CD4-positive, alpha-beta T cell treated with Interleukin-6 at 100 ng/mL for 8 hours (primary cell): Measurements from ENCODE around the gene LATS2.
"Not testable (repeated sequence)": the region's sequence is repeated elsewhere in the genome, so short reads cannot be mapped to it uniquely, and the experiment has no call there.

Experiments
- DNase-seq: peaks from one replicate; pipeline ENCODE4 v3.0.0-alpha.2; 2020; ENCODE audit warnings: mixed read lengths, low spot score

LATS2 gene

DNA sequence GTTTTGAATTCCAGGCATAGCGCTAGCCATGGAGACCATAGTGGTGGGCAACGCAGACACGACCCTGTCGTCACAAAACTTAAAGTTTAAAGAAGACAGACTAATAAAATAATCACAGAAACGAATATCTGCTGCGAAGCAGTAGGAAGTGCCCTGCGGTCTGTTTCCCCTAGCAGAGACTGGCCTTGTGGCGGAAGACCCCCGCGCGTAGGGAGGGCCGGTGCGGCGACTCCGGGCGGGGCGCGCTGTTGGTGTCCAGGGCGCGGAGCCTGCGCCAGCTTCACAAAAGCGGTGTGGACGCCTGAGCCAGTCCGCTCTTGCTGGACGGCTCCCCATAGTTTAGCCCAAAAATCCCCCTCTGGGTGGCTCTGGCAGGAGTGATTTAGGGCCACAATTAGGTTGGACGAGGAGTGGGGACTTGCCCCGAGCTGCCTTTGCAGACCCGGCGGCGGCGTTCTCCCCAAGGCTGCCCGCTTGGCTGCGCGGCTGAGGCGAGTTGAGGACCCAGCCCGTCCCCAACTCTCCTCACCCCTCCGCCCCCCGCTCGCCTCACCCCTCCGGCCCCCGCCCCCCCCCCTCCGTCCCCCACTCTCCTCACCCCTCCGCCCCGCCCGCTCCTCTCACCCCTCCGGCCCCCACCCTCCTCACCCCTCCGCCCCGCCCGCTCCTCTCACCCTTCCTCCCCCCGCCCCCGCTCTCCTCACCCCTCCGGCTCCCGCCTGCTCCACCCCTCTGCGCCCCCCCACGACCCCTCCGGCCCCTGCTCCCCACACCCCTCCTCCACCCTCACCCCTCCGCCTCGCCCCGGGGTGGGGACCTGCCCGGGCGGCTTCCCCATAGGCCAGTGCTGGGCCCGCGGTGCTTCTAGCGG lies 14.2 kb upstream of the LATS2 start:
- DNase-seq = no peak

DNA sequence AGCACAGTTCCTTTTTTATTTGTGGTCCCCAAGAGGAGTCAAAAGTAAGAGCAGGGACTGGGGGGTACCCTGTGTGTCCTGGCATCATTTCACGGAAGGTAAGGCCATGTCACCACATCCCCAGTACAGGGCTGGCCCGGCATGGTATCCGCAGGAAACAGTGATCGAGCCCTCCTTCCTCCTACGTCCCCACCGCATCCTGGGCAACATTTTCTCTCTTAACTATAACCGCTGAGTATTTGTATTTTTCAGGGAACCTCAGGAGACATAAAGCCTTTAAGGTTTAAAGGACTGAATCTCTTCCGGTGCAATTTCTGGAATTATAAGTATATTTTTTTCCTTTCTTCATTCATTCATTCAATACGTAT lies 13.6 kb upstream of the LATS2 start:
- DNase-seq = peak; percentile 42

GRCh38 chr13:21074546-21074945 lies 13.2 kb upstream of the LATS2 start:
- DNase-seq = no peak

DNA sequence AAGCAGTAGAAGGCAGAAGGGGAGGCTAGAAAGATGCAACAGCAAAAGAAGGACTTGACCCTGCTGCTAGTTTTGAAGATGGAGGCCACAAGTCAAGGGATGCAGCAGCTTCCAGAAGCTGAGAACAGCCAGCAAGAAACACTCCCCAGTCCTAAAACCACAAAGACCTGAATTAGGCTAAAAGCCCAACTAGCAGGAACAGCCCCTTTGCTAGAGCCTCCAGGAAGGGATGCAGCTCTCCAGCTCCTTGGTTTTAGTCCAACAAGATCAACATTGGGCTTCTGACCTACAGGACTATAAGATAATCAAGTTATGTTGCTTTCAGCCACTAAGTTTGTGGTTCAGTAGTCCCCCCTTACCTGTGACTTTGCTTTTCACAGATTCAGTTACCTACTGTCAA lies 10.5 kb upstream of the LATS2 start:
- DNase-seq = no peak

DNA sequence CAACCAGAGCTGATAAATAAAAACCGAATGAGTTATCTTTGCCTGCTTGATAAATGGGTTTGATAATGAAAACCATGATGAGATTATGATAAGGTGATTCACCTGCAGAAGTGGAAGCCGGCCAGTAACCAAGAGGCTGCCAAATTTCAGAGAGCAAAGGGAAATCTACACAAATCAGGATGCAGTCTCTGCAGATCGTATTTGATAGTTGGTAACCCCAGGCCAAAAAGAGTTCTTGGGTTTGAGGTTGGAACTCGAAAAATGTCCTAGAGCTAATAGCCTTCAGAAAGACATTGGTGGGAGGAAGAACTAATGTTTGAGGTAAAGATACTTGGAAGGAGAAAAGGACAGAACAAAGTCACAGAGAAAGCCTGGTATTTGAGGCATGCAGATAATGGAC lies 9.6 kb upstream of the LATS2 start:
- no peak for DNase-seq

DNA sequence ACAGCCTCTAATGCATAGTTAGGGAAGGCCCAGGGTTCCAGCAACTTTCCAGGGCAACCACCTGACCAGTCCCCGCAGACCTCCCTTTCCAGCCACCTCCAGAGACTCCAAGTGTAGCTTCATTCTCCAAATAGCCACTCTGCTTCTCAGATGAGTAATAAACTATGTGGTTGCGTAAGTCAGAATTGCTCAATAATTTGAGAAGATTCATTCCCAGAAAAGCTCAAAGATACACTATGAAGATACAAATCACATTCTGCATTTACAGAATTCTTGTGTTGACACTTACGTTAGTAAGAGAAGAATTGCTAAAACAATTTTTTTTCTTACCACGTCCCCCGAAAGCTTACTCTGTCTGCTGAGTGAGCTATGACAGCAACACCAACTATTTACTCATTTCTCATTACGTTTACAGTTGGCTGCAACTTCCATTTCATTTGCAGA lies 8.2 kb upstream of the LATS2 start:
- DNase-seq = no peak

- DNase-seq = no peak
These were observed 6.5 kb upstream of the LATS2 start for GRCh38 chr13:21067848-21068247.

DNA sequence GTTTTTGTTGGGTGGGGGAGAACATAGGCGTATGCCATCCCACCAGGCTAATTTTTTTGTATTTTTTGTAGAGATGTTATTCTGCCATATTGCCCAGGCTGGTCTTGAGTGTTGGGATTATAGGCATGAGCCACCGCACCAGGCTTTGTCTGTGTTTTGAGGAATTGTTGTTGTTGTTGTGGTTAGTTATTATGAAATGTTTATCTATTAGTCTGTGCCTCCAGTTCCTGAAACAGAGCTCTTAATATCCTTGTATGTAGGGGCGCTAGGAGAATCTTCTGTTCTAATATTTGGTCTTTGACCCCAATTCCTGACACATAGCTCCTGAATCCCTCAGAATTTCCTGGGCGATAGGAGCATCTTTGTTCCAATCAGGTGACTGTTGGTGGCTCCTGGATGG lies 5.6 kb upstream of the LATS2 start:
- no peak for DNase-seq

GRCh38 chr13:21065686-21066085 lies 4.3 kb upstream of the LATS2 start:
- DNase-seq = no peak

DNA sequence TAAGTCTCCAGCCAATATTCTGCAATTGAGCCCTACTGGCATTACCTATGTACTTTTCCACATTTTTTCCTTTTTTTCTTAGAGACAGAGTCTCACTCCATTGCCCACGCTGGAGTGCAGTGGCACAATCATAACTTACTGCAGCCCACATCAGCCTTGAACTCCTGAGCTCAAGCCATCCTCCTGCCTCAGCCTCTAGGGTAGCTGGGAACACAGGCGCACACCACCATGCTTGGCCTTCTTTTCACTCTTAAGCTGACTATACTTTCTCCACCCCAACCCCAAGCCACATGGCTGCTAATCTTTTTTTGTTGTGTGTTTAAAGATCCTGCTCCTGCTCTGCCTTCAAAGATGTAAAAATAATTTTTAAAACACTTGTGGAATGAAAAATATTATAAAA lies 1.6 kb upstream of the LATS2 start:
- DNase-seq = no peak

DNA sequence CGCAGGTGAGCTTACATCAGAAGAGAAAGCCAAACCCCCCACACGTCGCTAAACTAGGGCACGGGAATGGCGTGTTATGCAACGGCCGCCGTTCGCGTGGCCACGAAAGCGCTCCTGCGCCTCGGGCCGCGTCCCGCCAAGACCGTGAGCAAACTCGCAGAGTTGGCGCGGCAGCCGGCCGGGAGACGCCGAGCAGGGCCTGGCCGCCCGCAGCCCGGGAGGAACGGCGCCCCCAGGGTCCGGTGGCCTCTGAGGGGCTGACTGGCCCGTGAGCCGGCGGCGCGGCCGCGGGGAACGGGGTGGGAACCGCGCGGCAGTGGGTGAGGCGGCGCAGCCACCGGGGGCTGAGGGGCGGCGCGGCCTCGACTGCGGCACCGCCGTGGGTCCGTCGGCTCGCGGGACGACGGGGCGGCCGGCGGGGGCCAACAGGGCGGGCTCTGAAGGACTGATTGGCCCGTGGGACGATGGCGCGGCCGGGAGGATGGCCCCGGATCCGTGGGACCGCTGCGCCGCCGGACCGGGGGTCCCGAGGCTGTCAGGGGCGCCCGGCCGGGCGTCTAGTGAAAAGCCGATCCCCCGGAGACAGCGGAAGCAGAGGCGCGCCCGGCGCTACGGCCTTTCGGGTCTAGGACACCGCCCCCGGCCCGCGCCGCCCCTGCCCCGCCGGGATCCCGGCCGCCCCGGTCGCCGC lies 903 bp downstream of the LATS2 start:
- no peak for DNase-seq

DNA sequence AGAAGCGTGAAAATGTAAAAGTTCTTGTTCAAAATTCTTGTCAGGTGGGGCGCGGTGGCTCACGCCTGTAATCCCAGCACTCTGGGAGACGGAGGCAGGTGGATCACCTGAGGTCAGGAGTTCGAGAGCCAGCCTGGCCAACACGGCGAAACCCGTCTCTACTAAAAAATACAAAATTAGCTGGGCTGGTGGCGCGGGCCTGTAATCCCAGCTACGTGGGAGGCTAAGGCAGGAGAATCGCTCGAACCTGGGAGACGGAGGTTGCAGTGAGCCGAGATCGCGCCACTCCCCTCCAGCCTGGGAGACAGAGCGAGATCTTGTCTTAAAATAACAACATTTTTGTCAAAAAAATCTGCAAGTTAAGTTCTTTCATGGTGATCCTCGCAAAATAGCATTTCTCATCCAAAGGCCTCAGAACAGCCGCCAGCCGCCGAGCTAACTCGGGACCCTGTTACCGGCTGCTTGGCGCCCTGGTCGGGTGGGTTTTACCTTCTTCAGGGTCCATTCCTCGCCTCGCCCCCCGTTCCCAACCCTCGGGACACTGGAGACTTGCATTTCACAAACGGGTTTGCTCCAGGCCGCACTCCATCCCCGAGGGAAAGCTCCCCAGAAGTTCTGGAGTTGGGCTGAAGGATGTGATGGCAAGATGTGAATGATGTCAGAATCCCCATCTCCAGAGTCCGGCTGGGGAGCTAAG lies 1.6 kb downstream of the LATS2 start:
- no peak for DNase-seq

DNA sequence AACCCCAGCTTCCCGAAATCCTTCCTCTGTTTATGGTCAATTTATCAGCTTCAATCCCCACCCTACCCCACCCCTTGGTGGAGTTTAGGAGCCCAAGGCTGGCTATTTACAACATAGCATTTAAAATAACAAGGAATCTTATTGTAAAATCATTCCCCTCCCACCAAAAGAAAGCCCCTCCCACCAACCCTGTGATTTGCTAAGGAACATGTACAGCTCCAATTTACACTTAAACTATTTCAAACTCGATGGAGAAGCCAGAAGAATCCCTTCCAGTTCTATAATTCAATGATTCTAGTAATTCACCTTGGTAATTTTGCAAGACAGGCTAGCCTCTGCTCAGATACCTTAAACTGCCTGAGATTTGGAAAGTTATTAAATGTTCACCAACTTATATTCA lies 3.0 kb downstream of the LATS2 start:
- DNase-seq = no peak

- no peak for DNase-seq
These were observed 5.8 kb downstream of the LATS2 start for GRCh38 chr13:21055511-21056045.

DNA sequence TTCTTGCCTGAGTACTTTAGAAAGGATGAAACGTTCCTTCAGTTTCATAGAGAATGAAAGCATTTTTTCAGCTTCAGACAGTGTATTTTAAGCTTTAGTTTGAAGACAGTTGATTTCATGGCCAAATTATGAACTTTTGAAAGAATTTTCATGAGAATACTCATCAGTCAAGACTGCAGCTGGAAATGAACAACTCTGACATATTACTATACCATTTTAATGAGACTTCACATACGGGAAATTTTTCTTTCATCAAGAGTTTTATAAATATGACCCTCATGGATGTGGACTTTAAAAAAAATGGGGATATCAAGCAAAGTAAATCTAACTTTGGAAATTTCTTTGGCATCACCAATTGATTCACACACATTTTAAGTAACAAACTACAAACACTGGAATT lies 6.4 kb downstream of the LATS2 start:
- no peak for DNase-seq

DNA sequence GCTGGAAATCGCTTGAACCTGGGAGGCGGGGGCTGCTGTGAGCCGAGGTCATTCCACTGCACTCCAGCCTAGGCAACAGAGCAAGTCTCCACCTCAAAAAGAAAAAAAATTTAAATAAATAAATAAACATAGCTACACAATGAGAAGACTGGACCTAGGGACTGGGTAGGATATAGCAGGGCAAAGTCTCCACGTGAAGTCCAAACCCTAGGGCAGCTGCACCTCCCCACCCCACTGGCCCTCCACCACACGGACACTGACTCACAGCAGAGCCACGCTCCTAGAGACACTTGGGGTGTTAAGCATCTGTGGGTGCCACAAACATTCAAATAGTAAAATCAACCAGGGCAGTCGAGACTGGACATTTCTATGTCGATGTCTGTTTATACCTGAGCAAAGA lies 7.1 kb downstream of the LATS2 start:
- DNase-seq = no peak

DNA sequence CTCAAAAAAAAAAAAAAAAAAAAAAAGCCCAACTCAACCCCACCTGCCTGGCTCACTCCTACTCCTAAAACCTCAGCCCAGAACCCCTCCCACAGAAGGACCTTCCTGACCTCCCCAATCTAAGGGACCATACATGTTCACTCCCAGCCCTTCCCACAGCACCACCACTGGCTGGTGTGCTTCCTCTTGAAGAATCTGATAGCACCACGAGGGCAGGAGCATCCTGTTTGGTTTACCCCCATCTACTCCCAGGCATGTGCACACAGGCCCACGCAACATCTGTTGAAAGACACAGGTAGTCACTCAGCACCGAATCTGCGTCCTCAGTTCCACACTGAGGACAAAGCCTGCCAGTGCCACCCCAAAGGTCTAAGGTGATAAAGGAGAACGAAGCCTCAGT lies 8.2 kb downstream of the LATS2 start:
- peak; percentile 12 for DNase-seq

DNA sequence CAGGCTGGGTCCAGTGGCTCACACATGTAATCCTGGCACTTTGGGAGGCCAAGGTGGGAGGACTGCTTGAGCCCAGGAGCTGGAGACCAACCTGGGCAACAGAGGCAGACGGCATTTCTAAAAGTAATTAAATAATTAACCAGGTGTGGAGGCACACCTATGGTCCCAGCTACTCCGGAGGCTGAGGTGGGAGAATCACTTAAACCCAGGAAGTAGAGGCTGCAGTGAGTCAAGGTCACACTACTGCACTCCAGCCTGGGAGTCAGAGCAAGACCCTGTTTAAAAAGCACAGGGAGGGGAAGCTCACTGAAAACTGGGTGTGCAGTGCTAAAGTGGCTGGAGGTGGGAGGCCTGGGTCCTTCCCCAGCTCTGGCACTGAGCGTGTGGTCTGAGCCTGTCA lies 9.7 kb downstream of the LATS2 start:
- no peak for DNase-seq

GRCh38 chr13:21050288-21051197 lies 10.8 kb downstream of the LATS2 start:
- DNase-seq = no peak

DNA sequence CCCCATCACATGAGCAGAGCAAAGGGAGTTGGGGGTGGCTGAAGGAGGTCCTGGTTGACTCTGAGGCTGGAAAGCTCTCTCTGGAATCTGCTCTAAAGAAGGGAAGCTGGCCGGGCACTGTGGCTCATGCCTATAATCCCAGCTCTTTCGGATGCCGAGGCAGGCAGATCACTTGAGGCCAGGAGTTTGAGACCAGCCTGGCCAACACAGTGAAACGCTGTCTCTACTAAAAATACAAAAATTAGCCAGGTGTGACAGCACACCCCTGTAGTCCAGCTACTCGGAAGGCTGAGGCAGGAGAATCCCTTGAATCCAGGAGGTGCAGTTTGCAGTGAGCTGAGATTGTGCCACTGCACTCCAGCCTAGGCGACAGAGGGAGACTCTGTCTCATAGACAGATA lies 11.7 kb downstream of the LATS2 start:
- DNase-seq = not testable (repeated sequence)

DNA sequence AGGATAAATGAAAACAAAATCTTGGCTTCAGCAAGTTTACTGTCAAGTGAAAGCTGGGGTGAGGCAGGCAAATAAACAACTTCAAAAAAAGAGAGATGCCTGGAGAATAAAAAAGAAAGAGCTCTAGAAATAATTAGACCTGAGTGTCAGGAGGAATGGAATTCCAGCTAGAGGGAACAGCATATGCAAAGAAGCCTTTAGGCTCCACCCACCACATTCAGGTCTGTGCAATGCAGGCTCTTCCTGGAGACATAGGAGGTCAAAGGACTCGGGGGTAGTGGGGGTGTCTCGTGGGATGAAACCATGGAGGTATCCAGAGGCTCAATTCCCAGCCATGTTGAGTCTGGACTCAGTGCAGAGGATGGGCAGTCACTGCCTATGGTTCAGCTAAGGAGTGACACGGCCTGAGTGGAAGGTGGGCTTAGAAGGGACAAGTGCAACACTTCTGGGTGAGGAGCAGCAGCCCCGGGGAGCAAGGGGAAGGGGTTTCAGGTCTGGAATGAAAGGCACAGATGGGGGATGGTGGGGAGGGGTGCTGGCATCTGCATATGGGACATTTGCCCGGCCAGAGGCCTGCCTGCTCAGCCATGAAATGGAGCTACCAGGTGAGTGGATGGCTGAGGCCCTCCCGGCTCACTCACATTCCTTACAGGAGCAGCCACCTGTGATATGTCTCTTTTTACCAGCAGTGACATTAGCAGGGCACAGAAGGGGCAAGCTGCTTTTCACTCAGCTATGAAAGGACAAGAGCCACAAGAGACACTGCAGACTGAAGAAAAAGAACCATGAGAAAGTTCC lies 12.3 kb downstream of the LATS2 start:
- DNase-seq = no peak
